Fibroblast of mammary gland (primary cell): ENCODE results near the gene DEGS1.

ENCODE experiments used
- DNase-seq: peaks from one replicate; pipeline ENCODE4 v3.0.0-alpha.2; 2010; ENCODE audit warnings: low read depth
- H3K4me3 ChIP-seq: 2 replicates; pipeline ENCODE4 v1.5.1; 2011; ENCODE audit warnings: low read depth, mild to moderate bottlenecking, low read length, moderate library complexity; ENCODE audit not compliant: control insufficient read depth
- CTCF ChIP-seq: conservative IDR thresholded peaks from 2 replicates; pipeline ENCODE4 v1.5.1; 2011; ENCODE audit warnings: low read depth, low read length, inconsistent platforms; ENCODE audit not compliant: control insufficient read depth, insufficient read depth

DEGS1 gene

GRCh38 chr1:224178894-224179293, 4.1 kb upstream of the DEGS1 start:
- DNase-seq = no peak
- TF ChIP-seq CTCF = no peak
- H3K4me3 ChIP-seq = no peak overlapping the region

- H3K4me3 ChIP-seq = no peak overlapping the region
- no peak for DNase-seq
- TF ChIP-seq CTCF = no peak
Observed at GRCh38 chr1:224180783-224181452, 2.1 kb upstream of the DEGS1 start.

- no peak overlapping the region for H3K4me3 ChIP-seq
- no peak for TF ChIP-seq CTCF
- no peak for DNase-seq
Observed at GRCh38 chr1:224181453-224181810, 1.6 kb upstream of the DEGS1 start.

- no peak for TF ChIP-seq CTCF
- DNase-seq = no peak
- peak overlapping the region; percentile 86 for H3K4me3 ChIP-seq
Observed at GRCh38 chr1:224182057-224182865, 779 bp upstream of the DEGS1 start.

GRCh38 chr1:224183591-224184312, 712 bp downstream of the DEGS1 start:
- DNase-seq = peak; percentile 69
- peak overlapping the region; percentile 86 for H3K4me3 ChIP-seq
- TF ChIP-seq CTCF = no peak

GRCh38 chr1:224185208-224185607, 2.2 kb downstream of the DEGS1 start:
- H3K4me3 ChIP-seq = no peak overlapping the region
- no peak for DNase-seq
- no peak for TF ChIP-seq CTCF
